ENCODE data around the gene SLC20A1. TPM values are rescaled to one million over a fixed set of nuclear protein-coding genes. Genes with fewer than 3 reads are reported as not detected.

The SLC20A1 gene
- total RNA-seq, 1 experiment from 2014 or later = 154 TPM

DNA sequence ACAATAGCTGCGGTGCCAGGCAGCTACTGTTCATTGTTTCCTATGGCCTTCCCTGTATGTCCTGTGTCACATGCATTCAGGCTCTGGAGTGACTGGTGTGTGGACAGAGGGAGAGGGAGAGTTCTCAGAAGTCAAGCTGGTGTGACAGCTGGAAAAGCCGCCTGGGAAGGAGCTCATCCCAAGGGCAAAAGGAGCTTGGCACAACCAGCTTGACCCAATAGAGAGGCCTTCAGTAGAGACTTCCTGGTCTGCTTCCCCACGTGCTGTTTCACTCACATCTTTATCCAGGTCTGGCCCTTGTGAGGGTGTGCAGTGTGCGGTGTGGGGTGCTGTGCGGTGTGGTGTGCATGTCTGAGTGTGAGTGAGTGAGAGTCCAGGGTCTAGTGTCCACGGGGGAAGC lies 64.0 kb downstream of the SLC20A1 start (continued):
- TF ChIP-seq FOSL1 (IDR thresholded peaks at IDR 0.05; ENCODE audit: low read depth) (no peak), SRF (IDR thresholded peaks at IDR 0.05; ENCODE audit: low read depth) (no peak), POLR2AphosphoS5 (IDR thresholded peaks at IDR 0.05; ENCODE audit: low read depth, low read length) (no peak), RAD21 (IDR thresholded peaks at IDR 0.05; ENCODE audit: low read depth) (no peak), EZH2 (IDR thresholded peaks at IDR 0.05) (no peak), ZNF274 (IDR thresholded peaks at IDR 0.05; ENCODE audit: low read depth, low read length) (no peak), ELF1 (IDR thresholded peaks at IDR 0.05; ENCODE audit: borderline replicate concordance, low read depth) (no peak), YY1 (IDR thresholded peaks at IDR 0.05; ENCODE audit: extremely low read depth, insufficient replicate concordance, low read depth, low read length) (no peak)
- TF ChIP-seq, protein P1, sequence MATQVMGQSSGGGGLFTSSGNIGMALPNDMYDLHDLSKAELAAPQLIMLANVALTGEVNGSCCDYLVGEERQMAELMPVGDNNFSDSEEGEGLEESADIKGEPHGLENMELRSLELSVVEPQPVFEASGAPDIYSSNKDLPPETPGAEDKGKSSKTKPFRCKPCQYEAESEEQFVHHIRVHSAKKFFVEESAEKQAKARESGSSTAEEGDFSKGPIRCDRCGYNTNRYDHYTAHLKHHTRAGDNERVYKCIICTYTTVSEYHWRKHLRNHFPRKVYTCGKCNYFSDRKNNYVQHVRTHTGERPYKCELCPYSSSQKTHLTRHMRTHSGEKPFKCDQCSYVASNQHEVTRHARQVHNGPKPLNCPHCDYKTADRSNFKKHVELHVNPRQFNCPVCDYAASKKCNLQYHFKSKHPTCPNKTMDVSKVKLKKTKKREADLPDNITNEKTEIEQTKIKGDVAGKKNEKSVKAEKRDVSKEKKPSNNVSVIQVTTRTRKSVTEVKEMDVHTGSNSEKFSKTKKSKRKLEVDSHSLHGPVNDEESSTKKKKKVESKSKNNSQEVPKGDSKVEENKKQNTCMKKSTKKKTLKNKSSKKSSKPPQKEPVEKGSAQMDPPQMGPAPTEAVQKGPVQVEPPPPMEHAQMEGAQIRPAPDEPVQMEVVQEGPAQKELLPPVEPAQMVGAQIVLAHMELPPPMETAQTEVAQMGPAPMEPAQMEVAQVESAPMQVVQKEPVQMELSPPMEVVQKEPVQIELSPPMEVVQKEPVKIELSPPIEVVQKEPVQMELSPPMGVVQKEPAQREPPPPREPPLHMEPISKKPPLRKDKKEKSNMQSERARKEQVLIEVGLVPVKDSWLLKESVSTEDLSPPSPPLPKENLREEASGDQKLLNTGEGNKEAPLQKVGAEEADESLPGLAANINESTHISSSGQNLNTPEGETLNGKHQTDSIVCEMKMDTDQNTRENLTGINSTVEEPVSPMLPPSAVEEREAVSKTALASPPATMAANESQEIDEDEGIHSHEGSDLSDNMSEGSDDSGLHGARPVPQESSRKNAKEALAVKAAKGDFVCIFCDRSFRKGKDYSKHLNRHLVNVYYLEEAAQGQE (IDR thresholded peaks at IDR 0.05; ENCODE audit: low read depth) = no peak

DNA sequence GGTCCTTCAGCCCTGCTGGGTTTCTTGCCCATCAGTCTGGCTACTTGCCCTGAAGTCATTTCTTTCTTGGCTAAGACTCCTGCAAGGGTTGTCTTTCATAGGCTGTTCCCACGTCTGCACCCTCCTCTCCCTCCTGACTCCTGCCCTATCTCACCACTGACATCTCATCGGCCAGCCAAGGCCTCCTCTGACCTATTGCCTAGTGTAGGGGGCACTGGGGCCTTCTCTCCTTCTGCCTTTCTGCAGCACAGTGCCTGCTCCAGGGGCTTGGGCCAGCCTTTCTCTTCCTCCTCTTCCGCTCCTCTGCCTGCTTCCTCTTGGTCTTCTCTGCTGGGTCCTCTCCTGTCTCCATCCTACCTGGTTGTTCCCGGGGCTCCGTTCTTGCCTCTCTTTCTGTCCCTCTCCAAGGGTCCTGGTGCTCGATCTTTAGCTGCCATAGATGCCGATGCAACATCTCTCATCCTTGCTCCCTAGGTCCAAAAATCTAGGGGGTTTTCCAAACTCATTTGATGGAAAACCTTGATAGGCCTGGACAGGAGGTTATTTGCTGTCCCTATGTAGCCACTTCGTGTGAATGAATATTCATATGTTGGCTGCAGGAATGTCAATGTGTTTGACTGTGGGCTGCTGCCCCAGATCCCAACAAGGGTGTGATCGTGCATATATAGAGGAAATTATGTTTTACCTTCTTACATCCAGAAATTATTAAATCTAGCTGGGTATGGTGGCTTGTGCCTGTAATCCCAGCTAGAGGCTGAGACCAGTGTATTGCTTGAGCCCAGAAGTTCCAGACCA lies 65.4 kb downstream of the SLC20A1 start:
- intact Hi-C loops (cut with micrococcal nuclease) = no loop called here
- Histone ChIP-seq H3K4me2 (ENCODE audit: low read length) (no peak overlapping the region), H3K27me3 (ENCODE audit: insufficient read depth, low read length) (no peaks in the 10 kb centered on the region), H3K4me3 (replicated peaks in 1 of 2; ENCODE audit: low read depth in 1 of 2, low read length in 2 of 2) (no peak overlapping the region), H3K79me2 (ENCODE audit: insufficient read depth, low read length) (no peaks in the 10 kb centered on the region), H4K20me1 (ENCODE audit: insufficient read depth) (no peaks in the 10 kb centered on the region), H3K9me3 (ENCODE audit: control insufficient read depth in 1 of 2, insufficient read depth in 1 of 2, low read depth in 1 of 2, low read length in 2 of 2) (no peaks in the 10 kb centered on the region), H3K9ac (ENCODE audit: low read length) (no peak overlapping the region), H3K4me1 (ENCODE audit: control insufficient read depth in 1 of 2, insufficient read depth in 2 of 2, low read length in 2 of 2) (peaks cover 11 to 32% of the 10 kb centered on the region in 2 experiments), H3K27ac (ENCODE audit: low read depth, low read length) (no peak overlapping the region), H3K36me3 (ENCODE audit: control insufficient read depth in 1 of 2, insufficient read depth in 2 of 2, low read length in 2 of 2) (no peaks in the 10 kb centered on the region), H3K9me2 (ENCODE audit: insufficient read depth) (no peaks in the 10 kb centered on the region), H2AFZ (ENCODE audit: low read depth, low read length, poor library complexity, severe bottlenecking) (no peak overlapping the region)
- ChIA-PET POLR2A (no interaction called here), RAD21 (ENCODE audit: low non-redundant PET in 1 of 2, low total read pairs in 2 of 2, uncharacterized antibody in 2 of 2, unreplicated experiment in 2 of 2) (no interaction called here), CTCF (no interaction called here)
- ATAC-seq = no peak
- no TSS peak for BruUV-seq (replicated peaks)
- no peak for DNase-seq (ENCODE audit: low read depth, low spot score)
- TF ChIP-seq, protein P1 (IDR thresholded peaks at IDR 0.05; ENCODE audit: low read depth) = no peak
- TF ChIP-seq POLR2A (IDR thresholded peaks at IDR 0.05; ENCODE audit: borderline replicate concordance, extremely low read depth, insufficient read depth, insufficient read length) (no peak), ZNF274 (IDR thresholded peaks at IDR 0.05; ENCODE audit: low read depth, low read length) (no peak), ZFX (IDR thresholded peaks at IDR 0.05) (no peak), TCF7L2 (IDR thresholded peaks at IDR 0.05; ENCODE audit: borderline replicate concordance, extremely low read depth, insufficient read depth, insufficient read length) (no peak), CEBPB (IDR thresholded peaks at IDR 0.05; ENCODE audit: low read depth) (no peak)
- TF ChIP-seq, protein P2, sequence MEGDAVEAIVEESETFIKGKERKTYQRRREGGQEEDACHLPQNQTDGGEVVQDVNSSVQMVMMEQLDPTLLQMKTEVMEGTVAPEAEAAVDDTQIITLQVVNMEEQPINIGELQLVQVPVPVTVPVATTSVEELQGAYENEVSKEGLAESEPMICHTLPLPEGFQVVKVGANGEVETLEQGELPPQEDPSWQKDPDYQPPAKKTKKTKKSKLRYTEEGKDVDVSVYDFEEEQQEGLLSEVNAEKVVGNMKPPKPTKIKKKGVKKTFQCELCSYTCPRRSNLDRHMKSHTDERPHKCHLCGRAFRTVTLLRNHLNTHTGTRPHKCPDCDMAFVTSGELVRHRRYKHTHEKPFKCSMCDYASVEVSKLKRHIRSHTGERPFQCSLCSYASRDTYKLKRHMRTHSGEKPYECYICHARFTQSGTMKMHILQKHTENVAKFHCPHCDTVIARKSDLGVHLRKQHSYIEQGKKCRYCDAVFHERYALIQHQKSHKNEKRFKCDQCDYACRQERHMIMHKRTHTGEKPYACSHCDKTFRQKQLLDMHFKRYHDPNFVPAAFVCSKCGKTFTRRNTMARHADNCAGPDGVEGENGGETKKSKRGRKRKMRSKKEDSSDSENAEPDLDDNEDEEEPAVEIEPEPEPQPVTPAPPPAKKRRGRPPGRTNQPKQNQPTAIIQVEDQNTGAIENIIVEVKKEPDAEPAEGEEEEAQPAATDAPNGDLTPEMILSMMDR (IDR thresholded peaks at IDR 0.05 in 2 of 3, conservative IDR thresholded peaks at IDR 0.05 in 1 of 3; ENCODE audit: borderline replicate concordance in 1 of 3, insufficient read depth in 1 of 3, low read depth in 2 of 3, low read length in 2 of 3) = no peak
- TF ChIP-seq, protein P3, sequence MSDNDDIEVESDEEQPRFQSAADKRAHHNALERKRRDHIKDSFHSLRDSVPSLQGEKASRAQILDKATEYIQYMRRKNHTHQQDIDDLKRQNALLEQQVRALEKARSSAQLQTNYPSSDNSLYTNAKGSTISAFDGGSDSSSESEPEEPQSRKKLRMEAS (IDR thresholded peaks at IDR 0.05) = no peak
